ENCODE data around the gene NDUFB10.
"Not testable (repeated sequence)": the region's sequence is repeated elsewhere in the genome, so short reads cannot be mapped to it uniquely, and the experiment has no call there.

Gene NDUFB10

GRCh38 chr16:1959269-1960039 lies at the start of gene NDUFB10:
NDUFB10 (plus strand) TSS chr16:1959538; CDS start chr16:1959625, 87 bp downstream.
- DNase-seq = peak; percentile 90 to 93

- DNase-seq = no peak
Observed at GRCh38 chr16:1909561-1910231, 49.6 kb upstream of the NDUFB10 start.

- no peak for DNase-seq
Observed at GRCh38 chr16:1911467-1912214, 47.7 kb upstream of the NDUFB10 start.

- no peak for DNase-seq
Observed at GRCh38 chr16:1912215-1912543, 47.2 kb upstream of the NDUFB10 start.

GRCh38 chr16:1913327-1914083 lies 45.8 kb upstream of the NDUFB10 start:
- no peak for DNase-seq

- DNase-seq = no peak
Observed at GRCh38 chr16:1914084-1914608, 45.2 kb upstream of the NDUFB10 start.

- no peak for DNase-seq
Observed at GRCh38 chr16:1914988-1915387, 44.4 kb upstream of the NDUFB10 start.

- DNase-seq = no peak
Observed at GRCh38 chr16:1915732-1916639, 43.4 kb upstream of the NDUFB10 start.

- DNase-seq = no peak
Observed at GRCh38 chr16:1916640-1916990, 42.7 kb upstream of the NDUFB10 start.

GRCh38 chr16:1917056-1917664 lies 42.2 kb upstream of the NDUFB10 start:
- no peak for DNase-seq

GRCh38 chr16:1917665-1918350 lies 41.5 kb upstream of the NDUFB10 start:
- no peak for DNase-seq

GRCh38 chr16:1918351-1919326 lies 40.7 kb upstream of the NDUFB10 start, which contains the start of gene HS3ST6:
HS3ST6 (minus strand) TSS chr16:1918415; CDS start chr16:1918323, 92 bp downstream.
- no peak for DNase-seq

- DNase-seq = no peak
Observed at GRCh38 chr16:1919327-1919998, 39.9 kb upstream of the NDUFB10 start.

- DNase-seq = not testable (repeated sequence)
Observed at GRCh38 chr16:1920122-1920521, 39.2 kb upstream of the NDUFB10 start.

- DNase-seq = peak in 1 of 2 donors; percentile 24
Observed at GRCh38 chr16:1920727-1921171, 38.6 kb upstream of the NDUFB10 start.

GRCh38 chr16:1922357-1922756 lies 37.0 kb upstream of the NDUFB10 start:
- DNase-seq = no peak

- DNase-seq = peak in 1 of 2 donors; percentile 12
Observed at GRCh38 chr16:1923299-1924034, 35.9 kb upstream of the NDUFB10 start.

- DNase-seq = no peak
Observed at GRCh38 chr16:1924095-1924494, 35.2 kb upstream of the NDUFB10 start.
